Smooth muscle cell of trachea (primary cell): ENCODE results near the gene ENO3. TPM values are rescaled to one million over a fixed set of nuclear protein-coding genes. Genes with fewer than 3 reads are reported as not detected.

ENCODE experiments used
- total RNA-seq: library from RNA; depleted of rRNA; stranded (reverse); fragments of >200 nt; gene quantifications from 2 replicates; pipeline ENCODE4 v1.2.1, GENCODE V29; 2014

Gene ENO3
- total RNA-seq = 2.3 and 3.6 TPM in 2 replicates

DNA sequence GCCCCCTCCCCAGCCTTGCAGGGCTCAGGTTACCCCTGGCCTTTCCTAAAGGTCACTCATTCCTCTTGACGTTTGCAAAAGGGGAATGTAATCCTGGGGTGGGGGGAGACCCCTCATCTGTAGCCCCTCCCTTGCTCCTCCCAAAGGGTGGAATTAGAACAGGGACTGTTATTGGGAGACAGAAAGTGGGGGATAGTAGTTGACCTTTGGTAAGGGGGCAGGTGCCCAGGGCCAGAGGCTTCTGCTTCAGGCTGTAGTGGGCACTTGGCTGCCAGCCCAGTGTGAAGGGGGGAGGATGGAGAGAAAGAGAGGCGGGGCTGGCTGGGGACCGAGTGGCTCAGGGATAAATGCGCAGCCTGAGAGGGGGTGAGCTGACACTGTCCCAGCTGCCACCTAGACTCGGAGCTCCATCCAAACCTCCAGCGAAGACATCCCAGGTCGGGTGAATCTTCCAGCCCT lies at the start of gene ENO3:
Gene ENO3, plus strand, starts transcription at position 374 of the 459 bp plus-strand sequence. CDS start 711 bp downstream, outside the sequence.

GRCh38 chr17:4903051-4903818 lies 47.7 kb upstream of the ENO3 start, which contains the start of gene CHRNE:
CHRNE (minus strand) TSS chr17:4903098; CDS start chr17:4903063, 35 bp downstream.

DNA sequence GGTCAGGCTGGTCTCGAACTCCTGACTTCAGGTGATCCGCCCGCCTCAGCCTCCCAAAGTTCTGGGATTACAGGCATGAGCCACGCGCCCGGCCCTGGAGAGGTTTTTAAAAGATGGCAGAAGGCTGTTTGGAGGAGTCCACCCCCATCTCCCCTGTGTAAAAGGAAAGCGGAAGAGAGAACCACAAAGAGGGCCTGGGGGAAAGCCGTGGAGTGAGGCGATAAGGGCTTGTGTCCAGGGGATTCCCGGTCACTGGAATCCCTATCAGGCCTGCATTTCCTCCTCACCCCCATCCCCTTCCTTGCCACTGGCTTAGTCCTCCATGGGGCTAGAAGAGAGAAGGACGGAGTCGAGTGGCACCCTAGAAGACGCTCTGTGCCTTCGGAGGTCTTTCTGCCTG lies 19.0 kb upstream of the ENO3 start, which contains the start of gene GP1BA:
Gene GP1BA, plus strand, starts transcription at position 315 of the 400 bp plus-strand sequence. CDS start 328 bp downstream, outside the sequence.

GRCh38 chr17:4939796-4940554 lies 10.9 kb upstream of the ENO3 start, which contains the start of the genes RNF167 and SLC25A11:
RNF167 (plus strand) TSS chr17:4940268; CDS start chr17:4940910, 642 bp downstream.
SLC25A11 (minus strand) TSS chr17:4940046; CDS start chr17:4939910, 136 bp downstream.

GRCh38 chr17:4948166-4948930 lies 2.6 kb upstream of the ENO3 start, which contains the start of gene PFN1:
PFN1 (minus strand) TSS chr17:4948530; CDS start chr17:4948394, 136 bp downstream.

GRCh38 chr17:4967539-4968485 lies 16.9 kb downstream of the ENO3 start, which contains the start of gene SPAG7:
SPAG7 (minus strand) TSS chr17:4967817; CDS start chr17:4967804, 13 bp downstream.

GRCh38 chr17:4986951-4987766 lies 36.2 kb downstream of the ENO3 start, which contains the start of gene CAMTA2:
CAMTA2 (minus strand) TSS chr17:4987675; CDS start chr17:4986222, 1,453 bp downstream.

GRCh38 chr17:4997302-4998026 lies 46.5 kb downstream of the ENO3 start, which contains the start of the genes INCA1 and KIF1C:
INCA1 (minus strand) TSS chr17:4997522; CDS start chr17:4994437, 3,085 bp downstream.
KIF1C (plus strand) TSS chr17:4997950; CDS start chr17:5000247, 2,297 bp downstream.

Other genes with a start within 250 kb of the ENO3 start
- 31.1 and 36.1 TPM in 2 replicates for gene PELP1, start 247.0 kb upstream of the ENO3 start, total RNA-seq
- 3.8 and 4.6 TPM in 2 replicates for gene ARRB2, start 240.5 kb upstream of the ENO3 start, total RNA-seq
- 14.0 and 15.9 TPM in 2 replicates for gene MED11, start 219.7 kb upstream of the ENO3 start, total RNA-seq
- gene ZMYND15, start 211.3 kb upstream of the ENO3 start, total RNA-seq = 0.15 and 0.33 TPM in 2 replicates
- gene CXCL16, start 211.2 kb upstream of the ENO3 start, total RNA-seq = 2.0 TPM in 1 of 2 replicates, not detected in the other
- not detected in 2 replicates for gene TM4SF5, start 179.2 kb upstream of the ENO3 start, total RNA-seq
- 0.83 and 1.0 TPM in 2 replicates for gene VMO1, start 164.8 kb upstream of the ENO3 start, total RNA-seq
- not detected in 2 replicates for gene GLTPD2, start 162.2 kb upstream of the ENO3 start, total RNA-seq
- gene PSMB6, start 155.0 kb upstream of the ENO3 start, total RNA-seq = 97.4 and 218 TPM in 2 replicates
- 29.8 and 30.1 TPM in 2 replicates for gene PLD2, start 144.0 kb upstream of the ENO3 start, total RNA-seq
- gene MINK1, start 117.8 kb upstream of the ENO3 start, total RNA-seq = 39.4 and 40.6 TPM in 2 replicates
- 1.9 and 5.0 TPM in 2 replicates for gene C17orf107, start 51.6 kb upstream of the ENO3 start, total RNA-seq
- 0.87 and 1.2 TPM in 2 replicates for gene CHRNE, start 48.0 kb upstream of the ENO3 start, total RNA-seq
- gene GP1BA, start 18.8 kb upstream of the ENO3 start, total RNA-seq = not detected in 2 replicates
- gene SLC25A11, start 11.1 kb upstream of the ENO3 start, total RNA-seq = 49.3 and 52.8 TPM in 2 replicates
- 24.0 and 30.8 TPM in 2 replicates for gene RNF167, start 10.9 kb upstream of the ENO3 start, total RNA-seq
- gene PFN1, start 2.6 kb upstream of the ENO3 start, total RNA-seq = 605 and 662 TPM in 2 replicates
- gene SPAG7, start 16.7 kb downstream of the ENO3 start, total RNA-seq = 43.2 and 56.1 TPM in 2 replicates
- gene CAMTA2, start 36.6 kb downstream of the ENO3 start, total RNA-seq = 16.7 and 20.3 TPM in 2 replicates
- 0.66 TPM in 1 of 2 replicates, not detected in the other for gene INCA1, start 46.4 kb downstream of the ENO3 start, total RNA-seq
- gene KIF1C, start 46.8 kb downstream of the ENO3 start, total RNA-seq = 65.3 and 110 TPM in 2 replicates
- gene SLC52A1, start 84.3 kb downstream of the ENO3 start, total RNA-seq = under 0.01 TPM in 1 of 2 replicates, not detected in the other
- 1.5 and 1.9 TPM in 2 replicates for gene ZFP3, start 127.3 kb downstream of the ENO3 start, total RNA-seq
- 6.8 and 7.8 TPM in 2 replicates for gene ZNF232, start 160.8 kb downstream of the ENO3 start, total RNA-seq
- under 0.01 TPM in 1 of 2 replicates, not detected in the other for gene USP6, start 164.9 kb downstream of the ENO3 start, total RNA-seq
- 12.9 and 13.1 TPM in 2 replicates for gene ZNF594, start 240.7 kb downstream of the ENO3 start, total RNA-seq